ENCODE results near the gene TEX48.

- no peak for TF ChIP-seq CTCF (IDR thresholded peaks at IDR 0.05)
- TF ChIP-seq POLR2AphosphoS5 (IDR thresholded peaks at IDR 0.05; ENCODE audit: low read depth, low read length): no peak
- no peak for TF ChIP-seq REST (IDR thresholded peaks at IDR 0.05; ENCODE audit: insufficient read depth in 1 of 2, low read depth in 2 of 2, low read length in 1 of 2)
Measured at GRCh38 chr9:114627553-114627952, 54.4 kb downstream of the TEX48 start.
